ENCODE data around the gene SYNGR3.

The SYNGR3 gene

DNA sequence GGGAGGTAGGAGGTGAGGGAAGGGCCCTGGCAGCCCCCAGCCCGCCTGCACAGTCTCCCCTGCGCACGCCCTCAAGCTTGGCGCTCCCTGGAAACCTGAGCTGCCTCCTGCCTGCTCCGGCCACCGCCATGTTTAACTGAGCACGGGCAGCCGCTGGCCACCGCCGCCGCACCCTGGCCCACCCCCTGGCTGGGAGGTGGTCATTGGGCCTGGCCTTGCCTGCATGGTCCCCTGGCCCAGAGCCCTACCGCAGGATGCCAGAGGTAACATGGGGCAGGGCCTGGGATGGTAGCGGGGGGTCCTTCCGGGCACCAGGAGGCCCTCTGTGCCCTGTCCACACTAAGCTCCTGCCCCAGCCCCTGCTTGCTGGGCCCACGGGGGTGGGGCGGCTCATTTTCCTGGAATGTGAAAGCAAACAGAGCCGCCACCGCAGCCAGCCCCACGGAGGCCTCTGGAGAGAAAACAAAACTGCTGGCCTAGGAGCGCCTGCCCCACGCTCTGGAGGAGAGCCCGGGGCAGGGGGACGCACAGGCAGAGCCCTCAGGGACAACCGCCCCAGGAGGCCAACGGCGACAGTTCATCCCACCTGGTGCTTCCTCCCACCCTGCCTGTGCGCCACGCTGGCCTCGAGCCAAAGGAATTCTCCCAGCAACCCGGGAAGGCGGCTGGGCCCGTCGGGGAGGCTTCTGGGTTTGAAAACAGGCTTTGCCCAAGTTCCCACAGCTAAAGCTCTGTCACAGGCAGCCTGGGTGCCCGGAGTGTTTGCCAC, 45.8 kb downstream of the SYNGR3 start:
- H3K4me3 ChIP-seq (ENCODE audit: low read length): no peak overlapping the region
- no peak for DNase-seq (ENCODE audit: low read depth, low spot score)

GRCh38 chr16:2036200-2036966, 46.6 kb downstream of the SYNGR3 start:
- no peak overlapping the region for H3K4me3 ChIP-seq (ENCODE audit: low read length)
- DNase-seq (ENCODE audit: low read depth, low spot score): no peak

- H3K4me3 ChIP-seq (ENCODE audit: low read length): no peak overlapping the region
- DNase-seq (ENCODE audit: low read depth, low spot score): no peak
Measured at GRCh38 chr16:2037115-2037514, 47.3 kb downstream of the SYNGR3 start.

DNA sequence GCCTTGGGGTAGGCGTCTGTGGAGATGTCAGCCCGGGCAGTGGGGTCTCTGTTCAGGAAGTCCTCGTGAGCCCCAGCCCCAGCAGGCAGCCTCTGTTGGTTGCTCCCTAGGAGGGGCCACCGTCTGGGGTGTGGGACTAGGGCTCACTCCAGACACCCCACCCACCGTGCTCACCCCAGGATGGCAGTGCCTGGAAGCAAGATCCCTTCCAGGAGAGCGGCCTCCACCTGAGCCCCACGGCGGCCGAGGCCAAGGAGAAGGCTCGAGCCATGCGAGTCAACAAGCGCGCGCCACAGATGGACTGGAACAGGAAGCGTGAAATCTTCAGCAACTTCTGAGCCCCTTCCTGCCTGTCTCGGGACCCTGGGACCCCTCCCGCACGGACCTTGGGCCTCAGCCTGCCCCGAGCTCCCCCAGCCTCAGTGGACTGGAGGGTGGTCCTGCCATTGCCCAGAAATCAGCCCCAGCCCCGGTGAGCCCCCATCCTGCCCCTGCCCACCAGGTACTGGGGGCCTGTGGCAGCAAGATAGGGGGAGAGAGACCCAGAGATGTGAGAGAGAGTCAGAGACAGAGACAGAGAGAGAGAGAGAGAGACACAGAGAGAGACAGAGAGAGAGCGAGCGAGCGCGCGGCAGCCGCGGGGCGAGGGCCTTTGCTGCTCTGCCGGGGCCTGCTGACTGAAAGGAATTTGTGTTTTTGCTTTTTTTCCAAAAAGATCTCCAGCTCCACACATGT, 48.0 kb downstream of the SYNGR3 start:
- no peak for DNase-seq (ENCODE audit: low read depth, low spot score)
- no peak overlapping the region for H3K4me3 ChIP-seq (ENCODE audit: low read length)

GRCh38 chr16:2038382-2039231, 48.8 kb downstream of the SYNGR3 start:
- no peak for DNase-seq (ENCODE audit: low read depth, low spot score)
- no peak overlapping the region for H3K4me3 ChIP-seq (ENCODE audit: low read length)

DNA sequence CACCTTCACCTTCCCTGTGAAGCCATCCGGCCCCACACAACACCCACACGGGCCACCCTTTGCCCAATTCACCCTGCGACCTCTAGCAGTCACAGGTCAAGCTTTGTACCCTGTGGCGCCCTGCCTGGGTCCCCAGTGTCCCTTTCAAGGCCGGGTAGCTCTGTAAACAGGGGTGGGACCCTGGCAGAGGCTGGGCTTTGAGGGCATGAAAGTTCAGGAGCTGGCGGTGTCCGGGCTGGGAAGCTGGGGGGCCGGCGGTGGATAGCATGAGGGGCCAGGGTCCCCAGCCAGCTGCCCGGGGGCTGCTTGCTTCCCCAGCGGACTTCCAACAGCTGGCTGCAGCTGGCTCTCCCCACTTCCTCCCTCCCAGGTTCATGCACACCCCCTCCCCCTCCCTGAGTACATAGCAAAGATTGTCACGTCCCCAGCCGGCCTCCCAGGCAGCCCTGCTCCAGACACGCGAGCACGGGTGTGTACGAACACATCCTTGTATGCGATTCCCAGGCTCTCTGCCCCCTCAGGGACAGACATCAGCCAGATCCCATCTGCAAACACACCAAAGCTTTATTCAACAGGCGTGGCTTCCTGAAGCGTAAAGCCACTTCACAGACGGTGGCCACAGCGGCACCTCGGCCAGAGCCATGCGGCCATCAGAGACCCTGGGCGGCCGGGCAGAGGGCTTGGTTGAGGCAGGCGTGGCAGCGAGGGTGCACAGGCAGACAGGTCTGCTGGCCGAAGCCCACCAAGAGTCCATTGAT, 49.7 kb downstream of the SYNGR3 start:
- no peak overlapping the region for H3K4me3 ChIP-seq (ENCODE audit: low read length)
- no peak for DNase-seq (ENCODE audit: low read depth, low spot score)

- no peak overlapping the region for H3K4me3 ChIP-seq (ENCODE audit: low read length)
- no peak for DNase-seq (ENCODE audit: low read depth, low spot score)
Measured at GRCh38 chr16:2040041-2040786, 50.4 kb downstream of the SYNGR3 start.

GRCh38 chr16:2040787-2041522, 51.2 kb downstream of the SYNGR3 start:
- no peak for DNase-seq (ENCODE audit: low read depth, low spot score)
- no peak overlapping the region for H3K4me3 ChIP-seq (ENCODE audit: low read length)

- no peak overlapping the region for H3K4me3 ChIP-seq (ENCODE audit: low read length)
- DNase-seq (ENCODE audit: low read depth, low spot score): no peak
Measured at GRCh38 chr16:2042171-2042985, 52.6 kb downstream of the SYNGR3 start.

DNA sequence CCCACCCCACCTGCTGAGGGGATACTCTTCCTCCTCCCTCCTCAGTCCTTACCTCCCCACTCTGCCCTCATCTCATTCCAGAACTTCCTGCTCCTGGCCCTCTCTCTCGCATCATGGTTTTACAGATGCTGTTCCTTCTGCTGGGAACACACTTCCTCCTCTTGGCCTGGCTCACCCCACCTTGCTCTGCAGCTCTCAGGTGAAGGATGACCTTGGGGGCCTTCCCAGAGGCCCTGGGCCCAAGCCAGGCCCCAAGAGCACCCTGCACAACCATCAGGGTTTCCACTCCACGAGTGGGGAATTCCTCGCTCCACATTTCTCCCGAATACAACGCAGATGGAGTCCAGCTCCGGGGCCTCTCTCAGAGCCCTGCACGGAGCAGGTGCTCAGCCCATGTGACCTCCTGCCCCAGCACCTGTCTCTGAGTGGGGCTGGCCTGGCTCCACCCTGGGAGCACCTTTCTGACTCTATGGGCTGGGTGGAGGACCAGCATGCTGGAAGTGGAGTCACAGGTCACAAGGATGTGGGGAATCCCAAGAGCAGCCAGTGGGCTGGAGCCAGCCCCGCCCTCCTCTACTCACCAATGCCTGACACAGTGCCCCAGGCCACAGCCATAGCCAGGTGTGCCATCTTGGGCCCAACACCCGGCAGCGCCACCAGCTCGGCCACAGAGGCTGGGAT, 53.4 kb downstream of the SYNGR3 start:
- no peak for DNase-seq (ENCODE audit: low read depth, low spot score)
- H3K4me3 ChIP-seq (ENCODE audit: low read length): no peak overlapping the region

Data from Jurkat, Clone E6-1 (cell line).